PC-9 (cell line): Measurements from ENCODE around the gene CHCHD2.

Experiments used
- CTCF ChIP-seq: fragments of 200-600 bp; sonication (generic); conservative IDR thresholded peaks from 2 replicates; pipeline ENCODE4 v1.6.1; 2017; ENCODE audit warnings: mixed run types, antibody characterized with exemption, mild to moderate bottlenecking, moderate library complexity
- EZH2 ChIP-seq: fragments of 200-600 bp; sonication (generic); IDR thresholded peaks from 2 replicates; pipeline ENCODE4 v1.8.0; 2017; ENCODE audit warnings: antibody characterized with exemption, low read depth

- no peak for TF ChIP-seq CTCF
- TF ChIP-seq EZH2: no peak
Observed at GRCh38 chr7:56078196-56078595, 28.1 kb downstream of the CHCHD2 start.
